GM23338 (cell line): Measurements from ENCODE around the gene MRAS. TPM values are rescaled to one million over a fixed set of nuclear protein-coding genes. Genes with fewer than 3 reads are reported as not detected.

ENCODE experiments used
- ATAC-seq: fragments of 200-7000 bp; cut with Tn5 transposase; 3 replicates; pipeline ENCODE4 v1.9.1; 2020
- DNase-seq: peaks from one replicate; pipeline ENCODE4 v3.0.0-alpha.2; 2015; ENCODE audit warnings: low spot score
- H2AFZ ChIP-seq: fragments of 200-600 bp; sonication (generic); 2 replicates; pipeline ENCODE4 v1.8.0; 2016; ENCODE audit warnings: antibody characterized with exemption, mild to moderate bottlenecking, moderate library complexity
- H3F3A ChIP-seq: fragments of 200-600 bp; sonication (generic); replicated peaks from 2 replicates; pipeline ENCODE4 v1.8.0; 2017; ENCODE audit warnings: antibody characterized with exemption, mixed run types, low read depth
- H3K27ac ChIP-seq: fragments of 200-600 bp; sonication (generic); 2 replicates; pipeline ENCODE4 v1.6.1; 2016; ENCODE audit warnings: low read depth
- H3K27me3 ChIP-seq: fragments of 200-600 bp; sonication (generic); 2 replicates; pipeline ENCODE4 v1.8.0; 2016; ENCODE audit warnings: mild to moderate bottlenecking, mixed run types, moderate library complexity; ENCODE audit not compliant: insufficient read depth
- H3K36me3 ChIP-seq: fragments of 200-600 bp; sonication (generic); 2 replicates; pipeline ENCODE4 v1.8.0; 2016; ENCODE audit warnings: mild to moderate bottlenecking; ENCODE audit not compliant: insufficient read depth
- H3K4me1 ChIP-seq: fragments of 200-600 bp; sonication (generic); 2 replicates; pipeline ENCODE4 v1.8.0; 2016; ENCODE audit warnings: mild to moderate bottlenecking, moderate library complexity; ENCODE audit not compliant: insufficient read depth
- H3K4me2 ChIP-seq: fragments of 200-600 bp; sonication (generic); 2 replicates; pipeline ENCODE4 v1.7.1; 2017; ENCODE audit warnings: mixed run types
- H3K4me3 ChIP-seq: fragments of 200-600 bp; sonication (generic); 2 replicates; pipeline ENCODE4 v1.6.1; 2016; ENCODE audit warnings: mixed run types
- H3K79me2 ChIP-seq: fragments of 200-600 bp; sonication (generic); replicated peaks from 2 replicates; pipeline ENCODE4 v1.8.0; 2017; ENCODE audit warnings: mild to moderate bottlenecking; ENCODE audit not compliant: insufficient read depth
- H3K9me2 ChIP-seq: fragments of 200-600 bp; sonication (generic); 2 replicates; pipeline ENCODE4 v1.8.0; 2017; ENCODE audit not compliant: insufficient read depth
- H4K20me1 ChIP-seq: fragments of 200-600 bp; sonication (generic); replicated peaks from 2 replicates; pipeline ENCODE4 v1.8.0; 2017; ENCODE audit warnings: mild to moderate bottlenecking; ENCODE audit not compliant: insufficient read depth
- H3K27ac Mint-ChIP-seq: 2 replicates; pipeline ENCODE4 v1.8.0; 2020; ENCODE audit warnings: inconsistent platforms, mild to moderate bottlenecking, moderate library complexity, mixed read lengths
- H3K27me3 Mint-ChIP-seq: 3 replicates; pipeline ENCODE4 v1.8.0; 2022; ENCODE audit warnings: low read depth, mild to moderate bottlenecking, moderate library complexity, mixed read lengths, inconsistent platforms; ENCODE audit not compliant: insufficient read depth, poor library complexity
- H3K36me3 Mint-ChIP-seq: 3 replicates; pipeline ENCODE4 v1.8.0; 2021; ENCODE audit warnings: low read depth, mild to moderate bottlenecking, inconsistent platforms, moderate library complexity, mixed read lengths
- H3K4me1 Mint-ChIP-seq: 3 replicates; pipeline ENCODE4 v1.8.0; 2020; ENCODE audit warnings: mild to moderate bottlenecking, inconsistent platforms, mixed read lengths
- H3K4me3 Mint-ChIP-seq: 3 replicates; pipeline ENCODE4 v1.8.0; 2021; ENCODE audit warnings: moderate library complexity, mild to moderate bottlenecking, inconsistent platforms, mixed read lengths
- H3K9me3 Mint-ChIP-seq: 3 replicates; pipeline ENCODE4 v1.8.0; 2020; ENCODE audit warnings: moderate library complexity, mild to moderate bottlenecking, inconsistent platforms, mixed read lengths
- CREB1 ChIP-seq: fragments of 250-450 bp; sonication (Bioruptor Pico); IDR thresholded peaks from 2 replicates; pipeline ENCODE4 v1.5.0; 2020; ENCODE audit warnings: low read depth, mild to moderate bottlenecking, moderate library complexity
- EZH2 ChIP-seq: fragments of 200-600 bp; sonication (generic); IDR thresholded peaks from one replicate; pipeline ENCODE4 v1.8.0; 2017; ENCODE audit warnings: antibody characterized with exemption, mild to moderate bottlenecking, low read depth; ENCODE audit not compliant: unreplicated experiment
- EZH2phosphoT487 ChIP-seq: fragments of 200-600 bp; sonication (generic); IDR thresholded peaks from one replicate; pipeline ENCODE4 v1.8.1; 2018; ENCODE audit warnings: antibody characterized with exemption; ENCODE audit not compliant: unreplicated experiment
- JUNB ChIP-seq: IDR thresholded peaks from one replicate; pipeline ENCODE4 v1.6.1; 2016; ENCODE audit warnings: antibody characterized with exemption; ENCODE audit not compliant: unreplicated experiment
- NANOG ChIP-seq: IDR thresholded peaks from 2 replicates; pipeline ENCODE4 v1.6.1; 2016; ENCODE audit warnings: antibody characterized with exemption, borderline replicate concordance
- POLR2AphosphoS5 ChIP-seq: IDR thresholded peaks from 2 replicates; pipeline ENCODE4 v1.6.1; 2016; ENCODE audit warnings: antibody characterized with exemption, low read depth
- STAT1 ChIP-seq: IDR thresholded peaks from one replicate; pipeline ENCODE4 v1.6.1; 2016; ENCODE audit warnings: antibody characterized with exemption; ENCODE audit not compliant: unreplicated experiment
- ZNF114 ChIP-seq: fragments of 250-450 bp; sonication (Bioruptor Pico); IDR thresholded peaks from 2 replicates; pipeline ENCODE4 v1.5.0; 2020; ENCODE audit warnings: mild to moderate bottlenecking, moderate library complexity
- ZNF331 ChIP-seq: fragments of 250-450 bp; sonication (Bioruptor Pico); IDR thresholded peaks from 2 replicates; pipeline ENCODE4 v1.5.0; 2020; ENCODE audit warnings: low read depth, mild to moderate bottlenecking, moderate library complexity
- polyA plus RNA-seq: library from polyadenylated mRNA; unstranded; fragments of >200 nt; fragmentation: Nextera tagmentation; extraction: Ambion mirVana; gene quantifications from 2 replicates; pipeline ENCODE4 v1.2.1, GENCODE V29; 2016
- total RNA-seq: library from RNA; depleted of rRNA; stranded (reverse); fragments of >200 nt; shearing (Covaris generic); gene quantifications from 2 replicates; pipeline ENCODE4 v1.2.3, GENCODE V29; 2014
- TF ChIP-seq, protein P1 (sequence below): IDR thresholded peaks from 2 replicates; pipeline ENCODE4 v1.6.1; 2016; ENCODE audit warnings: antibody characterized with exemption
- TF ChIP-seq, protein P2 (sequence below), 2 experiments: fragments of 200-600 bp in 1 of 2; sonication (generic) in 1 of 2; conservative IDR thresholded peaks; 2 replicates each; pipeline versions ENCODE4 v1.5.1 to v1.6.1; 2016 to 2017; ENCODE audit warnings: antibody characterized with exemption in 2 of 2, low read depth in 2 of 2, mild to moderate bottlenecking in 2 of 2, moderate library complexity in 1 of 2
- TF ChIP-seq, protein P3 (sequence below): fragments of 250-450 bp; sonication (Bioruptor Pico); IDR thresholded peaks from 2 replicates; pipeline ENCODE4 v1.5.0; 2020; ENCODE audit warnings: mild to moderate bottlenecking, moderate library complexity
- TF ChIP-seq, protein P4 (sequence below): IDR thresholded peaks from one replicate; pipeline ENCODE4 v1.6.1; 2018; ENCODE audit warnings: antibody characterized with exemption; ENCODE audit not compliant: unreplicated experiment

Gene MRAS
- total and polyA plus RNA-seq, 2 experiments from 2014 or later = 9.1 to 10.2 TPM

DNA sequence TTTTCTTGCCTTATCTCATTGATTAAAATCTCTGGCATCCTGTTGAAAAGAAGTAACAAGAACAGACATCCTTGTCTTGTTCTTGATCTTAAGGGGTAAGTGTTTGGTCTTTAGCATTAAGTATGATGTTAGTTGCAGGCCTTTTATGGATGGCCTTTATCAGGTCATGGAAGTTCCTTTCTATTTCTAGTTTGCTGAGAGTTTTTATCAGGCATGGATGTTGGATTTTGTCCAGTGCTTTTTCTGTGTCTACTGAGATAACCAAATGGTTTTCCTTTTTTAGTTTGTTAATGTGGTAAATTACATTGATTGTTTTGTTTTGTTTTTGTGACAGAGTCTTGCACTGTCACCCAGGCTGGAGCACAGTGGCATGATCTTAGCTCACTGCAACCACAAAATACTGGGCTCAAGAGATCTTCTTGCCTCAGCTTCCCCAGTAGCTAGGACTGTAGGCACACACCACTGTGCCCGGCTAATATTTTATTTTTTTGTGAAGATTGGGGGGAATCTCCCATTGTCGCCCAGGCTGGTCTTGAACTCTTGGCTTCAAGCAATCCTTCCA is 26.3 kb downstream of the MRAS start:
- Mint-ChIP-seq H3K4me1 (peaks cover 12% of the 10 kb centered on the region), H3K9me3 (no peaks in the 10 kb centered on the region; the same call in 2 of the 3 replicates), H3K4me3 (no peak overlapping the region), H3K36me3 (peaks cover 9% of the 10 kb centered on the region; the same call in 2 of the 3 replicates), H3K27ac (no peak overlapping the region), H3K27me3 (peaks cover 5% of the 10 kb centered on the region)
- Histone ChIP-seq H2AFZ (no peak overlapping the region), H3F3A (no peaks in the 10 kb centered on the region), H3K79me2 (no peaks in the 10 kb centered on the region), H3K27me3 (no peaks in the 10 kb centered on the region), H3K4me2 (no peak overlapping the region), H4K20me1 (no peaks in the 10 kb centered on the region), H3K9me2 (0 out of 2 replicates have a peak, but pooled peaks cover 2% of the 10 kb centered on the region), H3K4me1 (no peaks in the 10 kb centered on the region), H3K4me3 (no peak overlapping the region), H3K27ac (no peak overlapping the region), H3K36me3 (no peaks in the 10 kb centered on the region; the same call in 1 of the 2 replicates)
- DNase-seq (no peak), ATAC-seq (no peak)
- TF ChIP-seq STAT1 (no peak), NANOG (no peak), CREB1 (CRISPR knock-in tag) (no peak), JUNB (no peak), ZNF114 (CRISPR knock-in tag) (no peak), POLR2AphosphoS5 (no peak), ZNF331 (CRISPR knock-in tag) (no peak), EZH2phosphoT487 (no peak), EZH2 (no peak)
- TF ChIP-seq, protein P1, sequence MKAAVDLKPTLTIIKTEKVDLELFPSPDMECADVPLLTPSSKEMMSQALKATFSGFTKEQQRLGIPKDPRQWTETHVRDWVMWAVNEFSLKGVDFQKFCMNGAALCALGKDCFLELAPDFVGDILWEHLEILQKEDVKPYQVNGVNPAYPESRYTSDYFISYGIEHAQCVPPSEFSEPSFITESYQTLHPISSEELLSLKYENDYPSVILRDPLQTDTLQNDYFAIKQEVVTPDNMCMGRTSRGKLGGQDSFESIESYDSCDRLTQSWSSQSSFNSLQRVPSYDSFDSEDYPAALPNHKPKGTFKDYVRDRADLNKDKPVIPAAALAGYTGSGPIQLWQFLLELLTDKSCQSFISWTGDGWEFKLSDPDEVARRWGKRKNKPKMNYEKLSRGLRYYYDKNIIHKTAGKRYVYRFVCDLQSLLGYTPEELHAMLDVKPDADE = no peak
- TF ChIP-seq, protein P2, sequence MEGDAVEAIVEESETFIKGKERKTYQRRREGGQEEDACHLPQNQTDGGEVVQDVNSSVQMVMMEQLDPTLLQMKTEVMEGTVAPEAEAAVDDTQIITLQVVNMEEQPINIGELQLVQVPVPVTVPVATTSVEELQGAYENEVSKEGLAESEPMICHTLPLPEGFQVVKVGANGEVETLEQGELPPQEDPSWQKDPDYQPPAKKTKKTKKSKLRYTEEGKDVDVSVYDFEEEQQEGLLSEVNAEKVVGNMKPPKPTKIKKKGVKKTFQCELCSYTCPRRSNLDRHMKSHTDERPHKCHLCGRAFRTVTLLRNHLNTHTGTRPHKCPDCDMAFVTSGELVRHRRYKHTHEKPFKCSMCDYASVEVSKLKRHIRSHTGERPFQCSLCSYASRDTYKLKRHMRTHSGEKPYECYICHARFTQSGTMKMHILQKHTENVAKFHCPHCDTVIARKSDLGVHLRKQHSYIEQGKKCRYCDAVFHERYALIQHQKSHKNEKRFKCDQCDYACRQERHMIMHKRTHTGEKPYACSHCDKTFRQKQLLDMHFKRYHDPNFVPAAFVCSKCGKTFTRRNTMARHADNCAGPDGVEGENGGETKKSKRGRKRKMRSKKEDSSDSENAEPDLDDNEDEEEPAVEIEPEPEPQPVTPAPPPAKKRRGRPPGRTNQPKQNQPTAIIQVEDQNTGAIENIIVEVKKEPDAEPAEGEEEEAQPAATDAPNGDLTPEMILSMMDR (conservative IDR thresholded peaks at IDR 0.05; ENCODE audit: low read depth in 2 of 2) = no peak
- TF ChIP-seq, protein P3, sequence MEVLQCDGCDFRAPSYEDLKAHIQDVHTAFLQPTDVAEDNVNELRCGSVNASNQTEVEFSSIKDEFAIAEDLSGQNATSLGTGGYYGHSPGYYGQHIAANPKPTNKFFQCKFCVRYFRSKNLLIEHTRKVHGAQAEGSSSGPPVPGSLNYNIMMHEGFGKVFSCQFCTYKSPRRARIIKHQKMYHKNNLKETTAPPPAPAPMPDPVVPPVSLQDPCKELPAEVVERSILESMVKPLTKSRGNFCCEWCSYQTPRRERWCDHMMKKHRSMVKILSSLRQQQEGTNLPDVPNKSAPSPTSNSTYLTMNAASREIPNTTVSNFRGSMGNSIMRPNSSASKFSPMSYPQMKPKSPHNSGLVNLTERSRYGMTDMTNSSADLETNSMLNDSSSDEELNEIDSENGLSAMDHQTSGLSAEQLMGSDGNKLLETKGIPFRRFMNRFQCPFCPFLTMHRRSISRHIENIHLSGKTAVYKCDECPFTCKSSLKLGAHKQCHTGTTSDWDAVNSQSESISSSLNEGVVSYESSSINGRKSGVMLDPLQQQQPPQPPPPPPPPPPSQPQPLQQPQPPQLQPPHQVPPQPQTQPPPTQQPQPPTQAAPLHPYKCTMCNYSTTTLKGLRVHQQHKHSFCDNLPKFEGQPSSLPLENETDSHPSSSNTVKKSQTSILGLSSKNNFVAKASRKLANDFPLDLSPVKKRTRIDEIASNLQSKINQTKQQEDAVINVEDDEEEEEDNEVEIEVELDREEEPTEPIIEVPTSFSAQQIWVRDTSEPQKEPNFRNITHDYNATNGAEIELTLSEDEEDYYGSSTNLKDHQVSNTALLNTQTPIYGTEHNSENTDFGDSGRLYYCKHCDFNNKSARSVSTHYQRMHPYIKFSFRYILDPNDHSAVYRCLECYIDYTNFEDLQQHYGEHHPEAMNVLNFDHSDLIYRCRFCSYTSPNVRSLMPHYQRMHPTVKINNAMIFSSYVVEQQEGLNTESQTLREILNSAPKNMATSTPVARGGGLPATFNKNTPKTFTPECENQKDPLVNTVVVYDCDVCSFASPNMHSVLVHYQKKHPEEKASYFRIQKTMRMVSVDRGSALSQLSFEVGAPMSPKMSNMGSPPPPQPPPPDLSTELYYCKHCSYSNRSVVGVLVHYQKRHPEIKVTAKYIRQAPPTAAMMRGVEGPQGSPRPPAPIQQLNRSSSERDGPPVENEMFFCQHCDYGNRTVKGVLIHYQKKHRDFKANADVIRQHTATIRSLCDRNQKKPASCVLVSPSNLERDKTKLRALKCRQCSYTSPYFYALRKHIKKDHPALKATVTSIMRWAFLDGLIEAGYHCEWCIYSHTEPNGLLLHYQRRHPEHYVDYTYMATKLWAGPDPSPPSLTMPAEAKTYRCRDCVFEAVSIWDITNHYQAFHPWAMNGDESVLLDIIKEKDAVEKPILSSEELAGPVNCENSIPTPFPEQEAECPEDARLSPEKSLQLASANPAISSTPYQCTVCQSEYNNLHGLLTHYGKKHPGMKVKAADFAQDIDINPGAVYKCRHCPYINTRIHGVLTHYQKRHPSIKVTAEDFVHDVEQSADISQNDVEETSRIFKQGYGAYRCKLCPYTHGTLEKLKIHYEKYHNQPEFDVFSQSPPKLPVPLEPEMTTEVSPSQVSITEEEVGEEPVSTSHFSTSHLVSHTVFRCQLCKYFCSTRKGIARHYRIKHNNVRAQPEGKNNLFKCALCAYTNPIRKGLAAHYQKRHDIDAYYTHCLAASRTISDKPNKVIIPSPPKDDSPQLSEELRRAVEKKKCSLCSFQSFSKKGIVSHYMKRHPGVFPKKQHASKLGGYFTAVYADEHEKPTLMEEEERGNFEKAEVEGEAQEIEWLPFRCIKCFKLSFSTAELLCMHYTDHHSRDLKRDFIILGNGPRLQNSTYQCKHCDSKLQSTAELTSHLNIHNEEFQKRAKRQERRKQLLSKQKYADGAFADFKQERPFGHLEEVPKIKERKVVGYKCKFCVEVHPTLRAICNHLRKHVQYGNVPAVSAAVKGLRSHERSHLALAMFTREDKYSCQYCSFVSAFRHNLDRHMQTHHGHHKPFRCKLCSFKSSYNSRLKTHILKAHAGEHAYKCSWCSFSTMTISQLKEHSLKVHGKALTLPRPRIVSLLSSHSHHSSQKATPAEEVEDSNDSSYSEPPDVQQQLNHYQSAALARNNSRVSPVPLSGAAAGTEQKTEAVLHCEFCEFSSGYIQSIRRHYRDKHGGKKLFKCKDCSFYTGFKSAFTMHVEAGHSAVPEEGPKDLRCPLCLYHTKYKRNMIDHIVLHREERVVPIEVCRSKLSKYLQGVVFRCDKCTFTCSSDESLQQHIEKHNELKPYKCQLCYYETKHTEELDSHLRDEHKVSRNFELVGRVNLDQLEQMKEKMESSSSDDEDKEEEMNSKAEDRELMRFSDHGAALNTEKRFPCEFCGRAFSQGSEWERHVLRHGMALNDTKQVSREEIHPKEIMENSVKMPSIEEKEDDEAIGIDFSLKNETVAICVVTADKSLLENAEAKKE (CRISPR knock-in tag) = no peak
- TF ChIP-seq, protein P4, sequence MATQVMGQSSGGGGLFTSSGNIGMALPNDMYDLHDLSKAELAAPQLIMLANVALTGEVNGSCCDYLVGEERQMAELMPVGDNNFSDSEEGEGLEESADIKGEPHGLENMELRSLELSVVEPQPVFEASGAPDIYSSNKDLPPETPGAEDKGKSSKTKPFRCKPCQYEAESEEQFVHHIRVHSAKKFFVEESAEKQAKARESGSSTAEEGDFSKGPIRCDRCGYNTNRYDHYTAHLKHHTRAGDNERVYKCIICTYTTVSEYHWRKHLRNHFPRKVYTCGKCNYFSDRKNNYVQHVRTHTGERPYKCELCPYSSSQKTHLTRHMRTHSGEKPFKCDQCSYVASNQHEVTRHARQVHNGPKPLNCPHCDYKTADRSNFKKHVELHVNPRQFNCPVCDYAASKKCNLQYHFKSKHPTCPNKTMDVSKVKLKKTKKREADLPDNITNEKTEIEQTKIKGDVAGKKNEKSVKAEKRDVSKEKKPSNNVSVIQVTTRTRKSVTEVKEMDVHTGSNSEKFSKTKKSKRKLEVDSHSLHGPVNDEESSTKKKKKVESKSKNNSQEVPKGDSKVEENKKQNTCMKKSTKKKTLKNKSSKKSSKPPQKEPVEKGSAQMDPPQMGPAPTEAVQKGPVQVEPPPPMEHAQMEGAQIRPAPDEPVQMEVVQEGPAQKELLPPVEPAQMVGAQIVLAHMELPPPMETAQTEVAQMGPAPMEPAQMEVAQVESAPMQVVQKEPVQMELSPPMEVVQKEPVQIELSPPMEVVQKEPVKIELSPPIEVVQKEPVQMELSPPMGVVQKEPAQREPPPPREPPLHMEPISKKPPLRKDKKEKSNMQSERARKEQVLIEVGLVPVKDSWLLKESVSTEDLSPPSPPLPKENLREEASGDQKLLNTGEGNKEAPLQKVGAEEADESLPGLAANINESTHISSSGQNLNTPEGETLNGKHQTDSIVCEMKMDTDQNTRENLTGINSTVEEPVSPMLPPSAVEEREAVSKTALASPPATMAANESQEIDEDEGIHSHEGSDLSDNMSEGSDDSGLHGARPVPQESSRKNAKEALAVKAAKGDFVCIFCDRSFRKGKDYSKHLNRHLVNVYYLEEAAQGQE = no peak
